ENCODE data around the gene SIX5.

DNA sequence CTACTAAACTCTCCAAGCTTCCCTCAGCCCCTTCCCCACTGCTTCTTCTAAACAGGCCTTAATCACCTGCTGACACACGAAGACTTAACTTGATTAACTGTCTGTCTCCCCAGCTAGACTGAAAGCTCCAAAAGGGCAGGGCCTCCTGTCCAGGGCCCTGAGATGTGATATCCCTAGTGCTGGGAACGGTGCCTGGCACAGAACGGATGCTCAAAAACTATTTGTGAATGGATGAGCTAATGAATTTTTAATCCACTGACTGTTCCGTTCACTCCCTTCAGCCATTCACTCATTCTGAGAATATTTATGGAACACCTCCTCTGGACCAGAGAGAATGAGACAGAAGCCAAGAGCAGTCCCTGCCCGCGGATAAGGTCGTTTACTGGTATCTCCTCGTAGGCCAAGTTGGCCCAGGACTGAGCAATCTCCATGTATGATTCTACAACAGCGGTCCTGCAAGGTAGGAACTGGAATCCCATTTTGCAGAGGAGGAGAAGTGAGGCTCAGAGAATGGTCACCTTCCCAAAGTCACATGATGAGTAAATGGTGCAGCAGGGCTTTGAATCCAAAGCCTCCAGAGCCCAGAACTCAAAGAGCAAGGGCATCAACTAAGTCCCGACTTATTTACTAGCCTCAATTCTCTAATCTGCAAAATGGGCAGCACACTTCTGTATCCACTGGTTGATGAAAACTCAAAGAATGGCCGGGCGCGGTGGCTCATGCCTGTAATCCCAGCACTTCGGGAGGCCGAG is 20.2 kb upstream of the SIX5 start:
- TF ChIP-seq EZH2phosphoT487 (IDR thresholded peaks at IDR 0.05; ENCODE audit: borderline replicate concordance, low read depth, low read length), result no peak
- TF ChIP-seq, protein P1, sequence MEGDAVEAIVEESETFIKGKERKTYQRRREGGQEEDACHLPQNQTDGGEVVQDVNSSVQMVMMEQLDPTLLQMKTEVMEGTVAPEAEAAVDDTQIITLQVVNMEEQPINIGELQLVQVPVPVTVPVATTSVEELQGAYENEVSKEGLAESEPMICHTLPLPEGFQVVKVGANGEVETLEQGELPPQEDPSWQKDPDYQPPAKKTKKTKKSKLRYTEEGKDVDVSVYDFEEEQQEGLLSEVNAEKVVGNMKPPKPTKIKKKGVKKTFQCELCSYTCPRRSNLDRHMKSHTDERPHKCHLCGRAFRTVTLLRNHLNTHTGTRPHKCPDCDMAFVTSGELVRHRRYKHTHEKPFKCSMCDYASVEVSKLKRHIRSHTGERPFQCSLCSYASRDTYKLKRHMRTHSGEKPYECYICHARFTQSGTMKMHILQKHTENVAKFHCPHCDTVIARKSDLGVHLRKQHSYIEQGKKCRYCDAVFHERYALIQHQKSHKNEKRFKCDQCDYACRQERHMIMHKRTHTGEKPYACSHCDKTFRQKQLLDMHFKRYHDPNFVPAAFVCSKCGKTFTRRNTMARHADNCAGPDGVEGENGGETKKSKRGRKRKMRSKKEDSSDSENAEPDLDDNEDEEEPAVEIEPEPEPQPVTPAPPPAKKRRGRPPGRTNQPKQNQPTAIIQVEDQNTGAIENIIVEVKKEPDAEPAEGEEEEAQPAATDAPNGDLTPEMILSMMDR (conservative IDR thresholded peaks at IDR 0.05; ENCODE audit: low read length), result no peak
